Spinal cord (tissue), 10 donors: ENCODE data around the gene MROH2A. TPM values are rescaled to one million over a fixed set of nuclear protein-coding genes. Genes with fewer than 3 reads are reported as not detected.

Experiments
- DNase-seq, 6 donors: peaks; one replicate each; pipeline versions ENCODE4 v3.0.0 to v3.0.0-alpha.2; 2013 to 2015; ENCODE audit warnings: low spot score in 6 of 6, low read depth in 4 of 6
- H3K27ac ChIP-seq: one replicate; pipeline ENCODE4 v1.5.1; 2013; ENCODE audit warnings: low read depth, low read length, control low read depth
- H3K27me3 ChIP-seq: one replicate; pipeline ENCODE4 v1.6.1; 2013; ENCODE audit warnings: low read length; ENCODE audit not compliant: control insufficient read depth, insufficient read depth
- H3K36me3 ChIP-seq: one replicate; pipeline ENCODE4 v1.6.1; 2013; ENCODE audit warnings: low read length; ENCODE audit not compliant: control insufficient read depth, insufficient read depth
- H3K4me1 ChIP-seq: one replicate; pipeline ENCODE4 v1.6.1; 2013; ENCODE audit warnings: low read length; ENCODE audit not compliant: control insufficient read depth, insufficient read depth
- H3K4me3 ChIP-seq: one replicate; pipeline ENCODE4 v1.5.1; 2013; ENCODE audit warnings: low read depth, low read length, control low read depth
- H3K9me3 ChIP-seq: one replicate; pipeline ENCODE4 v1.6.1; 2013; ENCODE audit warnings: low read length; ENCODE audit not compliant: control insufficient read depth, insufficient read depth
- whole genome bisulfite sequencing: methylation state at CpG from one replicate; pipeline ENCODE4 v1.1.5; 2013; ENCODE audit warnings: missing lambda C conversion rate; ENCODE audit not compliant: insufficient coverage; 5-methylcytosine and 5-hydroxymethylcytosine counted together
- polyA plus RNA-seq, 2 donors: library from polyadenylated mRNA; unstranded; fragments of 120-200 nt; gene quantifications; one replicate each; pipeline ENCODE4 v1.2.1, GENCODE V29; 2013; ENCODE audit not compliant: insufficient read length in 2 of 2
- total RNA-seq, 2 donors: library from RNA; depleted of rRNA in 1 of 2; stranded (reverse); fragments of 120-200 nt in 1 of 2; fragments of >200 nt in 1 of 2; gene quantifications; one replicate each; pipeline versions ENCODE4 v1.2.3 to v1.2.4, GENCODE V29; 2013 to 2014
- donor health status: healthy.

MROH2A gene
- total and polyA plus RNA-seq, 4 donors: under 0.01 to 0.12 TPM; not detected in 2

GRCh38 chr2:233764761-233765160 is 13.4 kb upstream of the MROH2A start:
- H3K4me3 ChIP-seq: no peak overlapping the region
- DNase-seq: no peak
- no peaks in the 10 kb centered on the region for H3K36me3 ChIP-seq
- 76% methylated on average over 3 of the region's 3 CpGs for WGBS
- peaks cover 3% of the 10 kb centered on the region for H3K4me1 ChIP-seq
- H3K27me3 ChIP-seq: no peaks in the 10 kb centered on the region
- no peak overlapping the region for H3K27ac ChIP-seq
- H3K9me3 ChIP-seq: no peaks in the 10 kb centered on the region

GRCh38 chr2:233766416-233766815 is 11.7 kb upstream of the MROH2A start:
- 73% methylated on average over 3 of the region's 4 CpGs for WGBS
- Histone ChIP-seq H3K27ac (no peak overlapping the region), H3K27me3 (no peaks in the 10 kb centered on the region), H3K9me3 (no peaks in the 10 kb centered on the region), H3K4me3 (no peak overlapping the region), H3K4me1 (no peaks in the 10 kb centered on the region), H3K36me3 (no peaks in the 10 kb centered on the region)
- no peak for DNase-seq

GRCh38 chr2:233768076-233768475 is 10.1 kb upstream of the MROH2A start:
- no peaks in the 10 kb centered on the region for H3K4me1 ChIP-seq
- H3K27ac ChIP-seq: no peak overlapping the region
- no peak for DNase-seq
- WGBS: 31% methylated on average over 4 of the region's 4 CpGs
- H3K27me3 ChIP-seq: no peaks in the 10 kb centered on the region
- no peak overlapping the region for H3K4me3 ChIP-seq
- no peaks in the 10 kb centered on the region for H3K36me3 ChIP-seq
- no peaks in the 10 kb centered on the region for H3K9me3 ChIP-seq

- H3K4me1 ChIP-seq: no peaks in the 10 kb centered on the region
- no peak overlapping the region for H3K27ac ChIP-seq
- WGBS: 96% methylated on average over 9 of the region's 9 CpGs
- H3K9me3 ChIP-seq: no peaks in the 10 kb centered on the region
- DNase-seq: no peak
- H3K4me3 ChIP-seq: no peak overlapping the region
- no peaks in the 10 kb centered on the region for H3K36me3 ChIP-seq
- H3K27me3 ChIP-seq: no peaks in the 10 kb centered on the region
These were observed 8.9 kb upstream of the MROH2A start for GRCh38 chr2:233769260-233769659.

- no peak overlapping the region for H3K4me3 ChIP-seq
- no peak for DNase-seq
- H3K27me3 ChIP-seq: no peaks in the 10 kb centered on the region
- WGBS: 95% methylated on average over 12 of the region's 16 CpGs
- no peaks in the 10 kb centered on the region for H3K36me3 ChIP-seq
- no peaks in the 10 kb centered on the region for H3K4me1 ChIP-seq
- no peaks in the 10 kb centered on the region for H3K9me3 ChIP-seq
- no peak overlapping the region for H3K27ac ChIP-seq
These were observed 6.0 kb upstream of the MROH2A start for GRCh38 chr2:233772153-233772552.

- H3K27me3 ChIP-seq: no peaks in the 10 kb centered on the region
- H3K4me3 ChIP-seq: no peak overlapping the region
- no peaks in the 10 kb centered on the region for H3K4me1 ChIP-seq
- DNase-seq: no peak
- no peak overlapping the region for H3K27ac ChIP-seq
- H3K36me3 ChIP-seq: no peaks in the 10 kb centered on the region
- H3K9me3 ChIP-seq: no peaks in the 10 kb centered on the region
- 90% methylated on average over 3 of the region's 5 CpGs for whole genome bisulfite sequencing
These were observed 5.5 kb upstream of the MROH2A start for GRCh38 chr2:233772583-233772982.

- Histone ChIP-seq H3K9me3 (no peaks in the 10 kb centered on the region), H3K4me1 (no peaks in the 10 kb centered on the region), H3K27ac (no peak overlapping the region), H3K36me3 (no peaks in the 10 kb centered on the region), H3K27me3 (no peaks in the 10 kb centered on the region), H3K4me3 (no peak overlapping the region)
- WGBS: 100% methylated on average over 1 of the region's 5 CpGs
- no peak for DNase-seq
These were observed 4.3 kb upstream of the MROH2A start for GRCh38 chr2:233773854-233774253.

- no peak for DNase-seq
- WGBS: 78% methylated on average over 2 of the region's 6 CpGs
- no peak overlapping the region for H3K4me3 ChIP-seq
- no peak overlapping the region for H3K27ac ChIP-seq
- no peaks in the 10 kb centered on the region for H3K4me1 ChIP-seq
- no peaks in the 10 kb centered on the region for H3K36me3 ChIP-seq
- no peaks in the 10 kb centered on the region for H3K9me3 ChIP-seq
- no peaks in the 10 kb centered on the region for H3K27me3 ChIP-seq
These were observed 2.7 kb upstream of the MROH2A start for GRCh38 chr2:233775414-233775813.

GRCh38 chr2:233779722-233780121 is 1.6 kb downstream of the MROH2A start:
- Histone ChIP-seq H3K27me3 (no peaks in the 10 kb centered on the region), H3K4me1 (no peaks in the 10 kb centered on the region), H3K9me3 (no peaks in the 10 kb centered on the region), H3K36me3 (no peaks in the 10 kb centered on the region), H3K4me3 (no peak overlapping the region), H3K27ac (no peak overlapping the region)
- WGBS: 97% methylated on average over 3 of the region's 4 CpGs
- no peak for DNase-seq

- no peaks in the 10 kb centered on the region for H3K4me1 ChIP-seq
- H3K9me3 ChIP-seq: no peaks in the 10 kb centered on the region
- DNase-seq: no peak
- no peaks in the 10 kb centered on the region for H3K27me3 ChIP-seq
- H3K27ac ChIP-seq: no peak overlapping the region
- H3K4me3 ChIP-seq: no peak overlapping the region
- WGBS: no CpG with 5 or more reads among the region's 4 CpGs
- no peaks in the 10 kb centered on the region for H3K36me3 ChIP-seq
These were observed 2.6 kb downstream of the MROH2A start for GRCh38 chr2:233780771-233781170.
